Body of pancreas (tissue), 4 donors: ENCODE results near the gene IGSF21. TPM values are rescaled to one million over a fixed set of nuclear protein-coding genes. Genes with fewer than 3 reads are reported as not detected.

Experiments used
- ATAC-seq: fragments of 150-250 bp; one replicate; pipeline ENCODE4 v1.9.1; 2016
- DNase-seq, 4 donors: peaks; one replicate each; pipeline ENCODE4 v3.0.0-alpha.2; 2019
- H3K27ac ChIP-seq, 4 donors: fragments of 200-600 bp; sonication (generic); 1 replicate in 3 of 4; 2 replicates in 1 of 4; pipeline versions ENCODE4 v1.5.1 to v1.6.1; 2016 to 2019; ENCODE audit warnings: mild to moderate bottlenecking in 1 of 4, mixed read lengths in 1 of 4, moderate library complexity in 1 of 4
- H3K27me3 ChIP-seq, 2 donors: fragments of 200-600 bp; sonication (generic); one replicate each; pipeline ENCODE4 v1.6.0; 2016; ENCODE audit warnings: mild to moderate bottlenecking in 1 of 2
- H3K36me3 ChIP-seq, 2 donors: fragments of 200-600 bp; sonication (generic); replicated peaks in 1 of 2; 2 replicates each; pipeline ENCODE4 v1.5.1; 2016; ENCODE audit warnings: low read depth in 2 of 2; ENCODE audit not compliant: insufficient read depth in 1 of 2
- H3K4me1 ChIP-seq: fragments of 200-600 bp; sonication (generic); one replicate; pipeline ENCODE4 v1.6.0; 2016
- H3K4me3 ChIP-seq, 2 donors: fragments of 200-600 bp; sonication (generic); 1 replicate in 1 of 2; 2 replicates in 1 of 2; pipeline ENCODE4 v1.5.1; 2016 to 2019
- H3K9me3 ChIP-seq, 3 donors: fragments of 200-600 bp; sonication (generic); 1 replicate in 2 of 3; 2 replicates in 1 of 3; pipeline ENCODE4 v1.5.1; 2016
- POLR2A ChIP-seq, 3 donors: fragments of 450-650 bp; IDR thresholded peaks; one replicate each; pipeline ENCODE4 v1.6.1; 2016; ENCODE audit warnings: antibody characterized with exemption in 3 of 3, mild to moderate bottlenecking in 2 of 3
- WGBS, 2 donors: methylation state at CpG; one replicate each; pipeline ENCODE4 v1.1.5; 2017; 5-methylcytosine and 5-hydroxymethylcytosine counted together
- intact Hi-C: fragments of 100-400 bp; cut with DNase I; formaldehyde crosslinking; loops from one replicate; pipeline ENCODE4 v1.15.1; 2023
- total RNA-seq, 2 donors: library from RNA; depleted of rRNA; stranded (reverse); fragments of >200 nt; gene quantifications; one replicate each; pipeline ENCODE4 v1.1.0, GENCODE V29; 2016
- TF ChIP-seq, protein P1 (sequence below), 7 experiments: fragments of 450-650 bp in 4 of 7; fragments of 200-600 bp in 3 of 7; sonication (generic) in 3 of 7; IDR thresholded peaks; one replicate each; pipeline ENCODE4 v1.5.1; 2016 to 2019; ENCODE audit warnings: antibody characterized with exemption in 7 of 7

The IGSF21 gene
- total RNA-seq, 2 donors from 2014 or later: 0.33 to 2.1 TPM

DNA sequence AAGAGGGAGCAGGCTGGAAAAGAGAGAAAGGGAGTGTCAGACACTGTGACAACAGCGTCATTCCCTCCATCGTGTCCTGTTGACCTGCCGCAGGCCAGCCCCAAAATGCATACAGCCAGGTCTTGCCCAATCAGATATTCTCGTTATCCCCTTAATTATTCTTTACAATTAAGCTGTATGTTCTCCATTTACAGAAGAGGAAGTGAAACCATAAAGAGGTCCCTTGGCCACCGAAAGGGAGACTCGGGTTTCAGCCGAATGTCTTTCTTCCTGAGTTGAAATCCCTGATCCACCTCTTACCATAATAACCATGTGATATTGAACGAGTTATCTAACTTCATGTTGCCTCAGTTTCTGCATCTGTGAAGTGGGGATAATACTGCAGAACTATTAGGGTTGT lies 70.5 kb downstream of the IGSF21 start:
- intact Hi-C loops: no loop called here
- no peaks in the 10 kb centered on the region for H3K4me1 ChIP-seq

DNA sequence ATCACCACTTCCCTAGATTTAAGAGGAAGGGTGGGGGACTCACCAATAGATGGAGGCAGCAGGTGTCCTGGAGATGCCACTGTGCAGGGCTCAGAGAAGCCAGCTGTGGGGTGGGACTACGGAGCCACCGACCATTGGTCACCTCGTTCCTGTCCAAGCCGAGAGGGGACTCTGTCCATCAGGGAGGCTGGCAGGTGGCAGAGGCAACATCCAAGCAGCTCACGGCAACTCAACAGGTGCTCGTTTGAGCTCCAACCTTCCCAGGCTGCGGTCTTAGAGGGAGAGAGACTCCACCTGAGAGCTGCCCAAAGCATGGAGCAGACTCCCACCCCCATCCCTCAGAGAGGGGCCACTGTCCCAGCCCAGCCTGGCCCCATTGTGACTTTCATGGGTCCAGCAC lies 71.4 kb downstream of the IGSF21 start:
- DNase-seq (no peak), ATAC-seq (no peak)
- no peak for TF ChIP-seq POLR2A (IDR thresholded peaks at IDR 0.05)
- TF ChIP-seq, protein P1, sequence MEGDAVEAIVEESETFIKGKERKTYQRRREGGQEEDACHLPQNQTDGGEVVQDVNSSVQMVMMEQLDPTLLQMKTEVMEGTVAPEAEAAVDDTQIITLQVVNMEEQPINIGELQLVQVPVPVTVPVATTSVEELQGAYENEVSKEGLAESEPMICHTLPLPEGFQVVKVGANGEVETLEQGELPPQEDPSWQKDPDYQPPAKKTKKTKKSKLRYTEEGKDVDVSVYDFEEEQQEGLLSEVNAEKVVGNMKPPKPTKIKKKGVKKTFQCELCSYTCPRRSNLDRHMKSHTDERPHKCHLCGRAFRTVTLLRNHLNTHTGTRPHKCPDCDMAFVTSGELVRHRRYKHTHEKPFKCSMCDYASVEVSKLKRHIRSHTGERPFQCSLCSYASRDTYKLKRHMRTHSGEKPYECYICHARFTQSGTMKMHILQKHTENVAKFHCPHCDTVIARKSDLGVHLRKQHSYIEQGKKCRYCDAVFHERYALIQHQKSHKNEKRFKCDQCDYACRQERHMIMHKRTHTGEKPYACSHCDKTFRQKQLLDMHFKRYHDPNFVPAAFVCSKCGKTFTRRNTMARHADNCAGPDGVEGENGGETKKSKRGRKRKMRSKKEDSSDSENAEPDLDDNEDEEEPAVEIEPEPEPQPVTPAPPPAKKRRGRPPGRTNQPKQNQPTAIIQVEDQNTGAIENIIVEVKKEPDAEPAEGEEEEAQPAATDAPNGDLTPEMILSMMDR (IDR thresholded peaks at IDR 0.05): no peak
- Histone ChIP-seq H3K36me3 (no peaks in the 10 kb centered on the region), H3K4me3 (no peak overlapping the region), H3K27me3 (no peaks in the 10 kb centered on the region), H3K27ac (no peak overlapping the region), H3K9me3 (no peaks in the 10 kb centered on the region), H3K4me1 (no peaks in the 10 kb centered on the region)
- WGBS, 2 donors: 46% methylated on average over 7 of the region's 7 CpGs; no CpG with 5 or more reads in 1 of the 2 donors
- intact Hi-C loops: no loop called here

More for the DNA sequence above, 70.5 kb downstream of the IGSF21 start:
- DNase-seq (peak in 1 of 4 donors; percentile 15), ATAC-seq (no peak)
- Histone ChIP-seq H3K27me3 (no peaks in the 10 kb centered on the region), H3K36me3 (no peaks in the 10 kb centered on the region), H3K9me3 (no peaks in the 10 kb centered on the region), H3K27ac (no peak overlapping the region), H3K4me3 (no peak overlapping the region)
- WGBS, 2 donors: 14 to 18% methylated on average over 8 of the region's 8 CpGs
- TF ChIP-seq POLR2A (IDR thresholded peaks at IDR 0.05): no peak
- TF ChIP-seq, protein P1 (IDR thresholded peaks at IDR 0.05): no peak

- no peaks in the 10 kb centered on the region for H3K4me1 ChIP-seq
- no peak overlapping the region for H3K4me3 ChIP-seq
- no peaks in the 10 kb centered on the region for H3K9me3 ChIP-seq
- no peaks in the 10 kb centered on the region for H3K27me3 ChIP-seq
- intact Hi-C loops: no loop called here
- 32 to 37% methylated on average over 12 to 13 of the region's 13 CpGs for WGBS, 2 donors
- DNase-seq (peak in 1 of 4 donors; percentile 53), ATAC-seq (no peak)
- no peak for TF ChIP-seq POLR2A (IDR thresholded peaks at IDR 0.05)
- H3K36me3 ChIP-seq: no peaks in the 10 kb centered on the region
- no peak overlapping the region for H3K27ac ChIP-seq
Measured at GRCh38 chr1:18182398-18183160, 75.0 kb downstream of the IGSF21 start.

- intact Hi-C loops: no loop called here
- 62 to 68% methylated on average over 4 to 7 of the region's 7 CpGs for WGBS, 2 donors
- Histone ChIP-seq H3K4me1 (no peaks in the 10 kb centered on the region), H3K4me3 (no peak overlapping the region), H3K27me3 (no peaks in the 10 kb centered on the region), H3K36me3 (no peaks in the 10 kb centered on the region), H3K9me3 (no peaks in the 10 kb centered on the region), H3K27ac (no peak overlapping the region)
- no peak for ATAC-seq
- TF ChIP-seq POLR2A (IDR thresholded peaks at IDR 0.05): no peak
- TF ChIP-seq, protein P1 (IDR thresholded peaks at IDR 0.05): no peak
- no peak for DNase-seq
Measured at GRCh38 chr1:18183533-18183932, 75.9 kb downstream of the IGSF21 start.

DNA sequence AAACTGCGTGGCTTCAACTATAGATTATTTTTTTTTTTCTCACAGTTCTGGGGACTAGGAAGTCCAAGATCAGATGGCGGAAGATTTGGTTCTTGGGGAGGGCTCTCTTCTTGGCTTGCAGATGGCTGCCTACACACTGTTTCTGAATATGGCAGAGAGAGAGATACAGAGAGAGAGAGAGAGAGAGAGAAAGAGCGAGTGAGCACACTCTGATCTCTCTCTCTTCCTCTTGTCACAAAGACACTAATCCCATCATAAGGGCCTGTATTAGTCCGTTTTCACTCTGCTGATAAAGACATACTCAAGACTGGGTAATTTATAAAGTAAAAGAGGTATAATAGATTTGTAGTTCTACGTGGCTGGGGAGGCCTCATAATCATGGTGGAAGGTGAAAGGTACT lies 79.5 kb downstream of the IGSF21 start:
- no peaks in the 10 kb centered on the region for H3K36me3 ChIP-seq
- ATAC-seq: no peak
- WGBS, 2 donors: 49 to 59% methylated on average over 5 of the region's 5 CpGs
- H3K4me3 ChIP-seq: no peak overlapping the region
- H3K27me3 ChIP-seq: no peaks in the 10 kb centered on the region
- no peak for TF ChIP-seq POLR2A (IDR thresholded peaks at IDR 0.05)
- TF ChIP-seq, protein P1 (IDR thresholded peaks at IDR 0.05): no peak
- no peaks in the 10 kb centered on the region for H3K9me3 ChIP-seq
- no peak overlapping the region for H3K27ac ChIP-seq
- intact Hi-C loops: no loop called here
- DNase-seq: no peak
- no peaks in the 10 kb centered on the region for H3K4me1 ChIP-seq
